HG02678 (cell line): ENCODE measurements around the gene CCDC88C.
"Not testable (repeated sequence)": the region's sequence is repeated elsewhere in the genome, so short reads cannot be mapped to it uniquely, and the experiment has no call there.

Source experiments
- ATAC-seq: cut with Tn5 transposase; IDR thresholded peaks from one replicate; pipeline ENCODE4 v1.9.1; 2021; ENCODE audit warnings: mild to moderate bottlenecking, moderate library complexity; ENCODE audit not compliant: unreplicated experiment

The CCDC88C gene

GRCh38 chr14:91254461-91254860 lies 163.2 kb downstream of the CCDC88C start:
- no peak for ATAC-seq

GRCh38 chr14:91253795-91254323 lies 163.8 kb downstream of the CCDC88C start:
- no peak for ATAC-seq

DNA sequence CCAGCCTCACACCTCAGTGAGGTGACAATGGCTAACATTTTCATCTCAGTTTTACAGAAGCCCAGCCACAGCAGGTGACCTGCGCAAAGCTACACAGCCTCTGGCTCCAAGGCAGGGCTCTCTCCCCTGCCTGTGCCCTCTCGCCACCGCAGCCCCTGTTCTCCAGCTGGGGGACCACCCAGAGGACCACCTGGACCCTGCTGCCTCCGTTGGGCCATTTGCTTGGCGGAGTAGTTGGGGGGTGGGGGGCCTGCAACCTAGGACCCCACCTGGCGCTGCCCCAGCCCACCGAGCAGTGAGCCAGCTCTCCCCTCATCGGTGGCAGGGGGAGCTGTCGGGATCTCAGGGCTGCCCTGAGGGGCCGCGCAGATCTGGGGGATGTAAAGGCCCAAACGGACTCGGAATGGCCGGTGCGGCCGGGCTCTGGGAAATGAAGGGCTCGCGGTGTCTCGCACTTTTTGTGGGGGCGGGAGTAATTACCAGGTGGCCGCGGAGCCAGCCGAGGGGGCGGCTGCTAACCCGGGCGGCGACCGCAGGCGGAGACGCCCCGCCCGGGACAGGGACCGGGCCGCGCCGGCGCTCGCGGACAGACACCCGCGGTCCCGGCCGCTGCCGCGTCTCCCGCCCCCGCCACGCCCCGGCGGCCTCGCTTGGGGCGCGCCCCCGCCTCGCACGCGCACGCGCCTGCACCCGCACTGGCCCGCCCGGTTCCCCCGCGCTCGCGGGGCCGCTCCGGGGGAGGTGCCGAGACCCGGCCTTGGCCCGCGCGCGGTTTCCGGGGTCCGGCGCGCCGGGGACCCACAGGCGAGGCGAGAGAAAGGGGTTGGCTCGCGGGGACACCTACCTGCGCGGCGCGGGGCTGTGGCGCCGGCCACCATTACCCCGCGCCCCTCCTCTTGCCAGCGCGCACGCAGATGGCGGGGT lies 164.5 kb downstream of the CCDC88C start:
- ATAC-seq: peak; percentile 34

DNA sequence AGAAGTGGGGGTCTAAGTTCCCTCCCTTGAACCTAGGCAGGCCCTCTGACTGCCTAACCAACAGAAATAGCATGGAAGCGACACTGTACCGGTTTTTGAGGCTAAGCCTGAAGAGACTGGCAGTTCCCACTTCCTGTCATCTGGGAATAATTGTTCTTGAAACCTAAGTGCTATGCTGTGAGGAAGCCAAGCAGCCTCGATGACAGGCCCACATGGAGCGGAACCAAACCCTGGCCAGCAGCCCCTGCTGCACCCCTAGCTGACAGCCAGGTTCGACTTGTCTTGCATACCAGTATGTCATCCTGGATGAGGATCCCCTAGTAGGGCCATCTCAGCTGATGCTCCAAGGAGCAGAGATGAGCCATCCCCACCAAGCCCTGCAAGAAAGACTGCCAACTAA lies 166.7 kb downstream of the CCDC88C start:
- no peak for ATAC-seq

- peak; percentile 86 for ATAC-seq
These were observed 167.6 kb downstream of the CCDC88C start for GRCh38 chr14:91249841-91250616.

- no peak for ATAC-seq
These were observed 171.4 kb downstream of the CCDC88C start for GRCh38 chr14:91246051-91246852.

DNA sequence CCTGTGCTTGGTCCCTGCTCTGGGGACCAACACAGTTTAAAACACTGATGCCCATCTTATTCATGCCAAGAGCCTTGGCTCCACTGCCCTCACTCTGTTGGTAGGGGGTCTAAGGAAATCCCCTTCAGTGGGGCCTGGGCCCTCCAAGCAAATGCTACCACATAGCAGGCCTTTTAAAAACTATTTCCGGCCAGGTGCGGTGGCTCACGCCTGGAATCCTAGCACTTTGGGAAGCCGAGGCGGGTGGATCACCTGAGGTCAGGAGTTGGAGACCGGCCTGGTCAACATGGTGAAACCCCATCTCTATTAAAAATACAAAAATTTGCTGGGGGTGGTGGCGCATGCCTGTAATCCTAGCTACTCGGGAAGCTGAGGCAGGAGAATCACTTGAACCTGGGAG lies 172.0 kb downstream of the CCDC88C start:
- ATAC-seq: not testable (repeated sequence)

DNA sequence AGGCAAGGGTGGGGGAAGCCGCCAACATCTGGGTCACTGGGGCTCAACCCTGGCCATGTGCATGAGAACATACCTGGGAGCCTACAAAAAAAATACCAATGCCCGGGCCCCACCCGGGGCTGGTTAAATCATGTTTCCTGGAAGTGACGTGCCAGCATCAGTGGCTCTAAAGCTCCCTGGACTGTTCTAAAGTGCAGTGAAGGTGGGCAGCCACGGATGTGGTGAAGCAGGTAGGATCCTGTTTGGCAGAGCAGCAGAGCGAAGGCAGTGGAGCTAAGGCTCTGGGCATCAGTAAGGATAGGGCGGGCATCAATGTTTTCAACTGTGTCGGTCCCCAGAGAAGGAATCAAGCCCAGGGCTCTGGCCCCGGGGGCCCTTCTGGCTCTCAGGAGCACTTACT lies 172.6 kb downstream of the CCDC88C start:
- ATAC-seq: no peak

DNA sequence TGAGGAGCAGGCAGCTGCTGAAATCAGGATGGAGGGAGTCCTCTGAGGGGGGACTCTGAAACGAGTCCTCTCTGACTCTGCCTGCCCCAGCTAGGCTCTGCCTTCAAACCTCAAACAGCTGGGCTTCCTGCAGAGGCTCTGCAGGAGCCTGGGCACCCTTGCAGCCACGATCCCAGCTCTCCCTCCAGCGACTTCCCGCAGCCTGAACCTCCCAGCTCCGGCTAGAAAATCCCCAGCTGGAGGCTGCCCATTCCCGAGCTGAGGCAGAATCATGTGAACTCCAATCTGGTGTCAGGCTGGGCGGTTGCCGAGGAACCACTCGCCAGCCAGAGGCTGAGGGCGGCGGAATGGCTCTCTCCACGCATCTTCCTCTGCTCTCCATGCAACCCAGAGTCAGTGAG lies 173.1 kb downstream of the CCDC88C start, which contains the start of gene GPR68:
TSS of gene GPR68 (minus strand) at position 204 of the 401 bp plus-strand sequence. CDS start 9,654 bp downstream, outside the sequence.
- ATAC-seq: no peak

DNA sequence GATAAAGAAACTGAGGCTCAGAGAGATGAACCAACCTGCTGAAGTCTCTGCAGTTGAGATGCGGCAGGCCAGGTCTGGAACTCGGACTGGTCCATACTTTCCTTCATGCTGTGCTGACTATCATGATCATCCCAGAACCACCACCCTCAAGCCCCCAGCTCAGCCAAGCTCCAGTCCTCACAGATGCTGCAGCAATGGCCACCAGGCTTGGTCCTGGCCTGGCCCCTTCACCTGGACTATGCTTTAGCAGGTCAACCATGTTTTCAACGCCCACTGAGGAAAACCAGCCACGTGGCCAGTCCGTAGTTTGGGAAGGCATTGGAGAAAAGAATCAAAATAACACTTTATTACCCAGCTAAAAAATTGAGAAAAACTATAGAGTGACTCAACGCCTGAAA lies 174.5 kb downstream of the CCDC88C start:
- ATAC-seq: peak; percentile 1

- no peak for ATAC-seq
These were observed 175.0 kb downstream of the CCDC88C start for GRCh38 chr14:91242635-91243034.

- peak; percentile 60 for ATAC-seq
These were observed 175.8 kb downstream of the CCDC88C start for GRCh38 chr14:91241863-91242262.

DNA sequence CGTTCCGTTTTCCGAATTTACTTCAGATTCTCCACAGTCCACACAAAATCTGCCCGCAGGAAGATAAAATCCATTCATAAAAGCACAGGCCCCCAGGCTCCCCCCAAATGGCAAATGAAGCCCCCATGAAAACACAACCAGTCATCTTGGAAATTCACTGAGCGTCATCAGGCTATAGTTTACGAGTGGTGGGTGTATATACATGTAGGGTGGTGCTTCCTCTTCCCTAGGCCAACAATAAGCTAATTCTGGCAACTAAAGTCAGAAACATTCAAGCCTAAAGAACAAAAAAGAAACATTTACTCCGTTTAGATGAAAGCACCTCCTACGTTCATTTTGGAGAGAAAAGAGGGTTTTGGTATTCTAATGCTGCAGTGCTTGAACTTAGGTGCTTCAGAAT lies 179.0 kb downstream of the CCDC88C start:
- no peak for ATAC-seq

- no peak for ATAC-seq
These were observed 179.5 kb downstream of the CCDC88C start for GRCh38 chr14:91238085-91238484.

- no peak for ATAC-seq
These were observed 180.4 kb downstream of the CCDC88C start for GRCh38 chr14:91237219-91237618.

DNA sequence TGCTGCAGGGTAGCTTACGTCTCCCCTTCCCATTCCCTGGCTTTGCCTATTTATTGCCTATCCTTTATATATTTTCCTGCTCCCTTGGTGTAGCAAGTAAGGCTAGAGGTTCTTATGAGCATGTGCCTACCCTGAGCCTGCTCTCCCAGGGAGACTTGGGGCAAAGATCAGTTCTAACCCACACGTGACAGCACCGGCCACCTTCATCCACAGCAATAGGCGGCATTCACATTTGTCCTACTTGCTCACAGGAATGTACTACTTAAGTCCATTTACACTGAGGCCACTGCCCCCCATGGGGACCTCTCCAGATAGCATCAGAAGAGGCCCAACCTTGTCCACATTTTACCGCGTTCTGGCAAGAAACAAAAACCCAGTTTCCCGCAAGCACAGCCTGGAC lies 181.8 kb downstream of the CCDC88C start:
- ATAC-seq: no peak

DNA sequence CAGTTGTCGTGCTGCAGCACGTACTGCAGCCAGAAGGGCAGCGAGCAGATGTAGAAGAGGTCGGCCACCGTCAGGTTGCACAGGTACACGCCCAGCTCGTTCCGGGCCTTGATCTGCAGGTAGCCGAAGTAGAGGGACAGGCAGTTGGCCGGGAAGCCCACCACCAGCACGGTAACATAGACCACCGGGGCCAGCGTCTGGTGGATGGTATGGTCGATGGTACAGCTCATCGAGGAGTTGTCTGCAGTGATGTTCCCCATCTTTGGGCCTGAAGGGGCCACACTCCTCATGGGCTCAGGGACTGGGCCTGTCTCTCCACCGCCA lies 182.9 kb downstream of the CCDC88C start:
- no peak for ATAC-seq

GRCh38 chr14:91233936-91234790 lies 183.5 kb downstream of the CCDC88C start:
- no peak for ATAC-seq

DNA sequence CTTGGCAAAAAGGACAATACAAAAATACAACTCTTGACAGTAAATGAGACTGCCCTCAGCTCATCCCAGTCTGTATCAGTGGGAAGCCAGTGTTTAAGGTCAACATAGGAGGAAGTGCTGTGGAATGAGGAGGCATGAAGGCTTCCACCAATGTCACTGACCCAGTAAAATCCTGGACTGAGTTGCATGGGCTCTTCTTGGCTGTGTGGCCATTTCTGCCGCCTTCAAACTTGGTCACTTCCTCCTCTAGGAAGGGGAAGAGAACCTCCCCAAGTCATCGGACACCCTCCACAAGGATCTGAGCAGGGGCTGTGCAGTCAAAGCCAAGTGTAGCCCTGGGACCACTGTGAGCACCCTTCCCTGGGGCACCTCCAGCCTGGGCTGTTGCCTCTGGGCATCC lies 185.0 kb downstream of the CCDC88C start:
- ATAC-seq: no peak

DNA sequence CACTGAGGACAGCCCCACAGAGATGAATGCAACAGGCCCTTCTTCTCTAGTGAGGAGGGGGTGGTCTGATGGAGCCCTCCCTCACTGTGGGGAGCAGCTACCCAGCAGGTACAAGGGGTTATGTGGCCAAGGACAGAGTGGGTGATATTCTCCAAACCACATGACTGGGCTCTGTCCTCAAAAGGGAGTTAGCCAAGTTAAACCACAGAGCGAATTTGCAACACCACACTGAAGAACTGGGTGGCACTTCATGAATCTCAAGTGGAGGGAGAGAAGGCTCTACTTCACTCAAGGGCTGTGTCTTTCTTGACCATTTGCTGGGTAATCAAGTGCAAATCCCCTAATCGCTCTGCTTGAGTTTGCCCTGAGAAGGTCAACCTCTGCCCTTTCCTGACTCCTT lies 185.6 kb downstream of the CCDC88C start:
- ATAC-seq: no peak
